Skin epidermis (tissue), 12 donors: ENCODE results near the gene VGLL3.
"Not testable (repeated sequence)": the region's sequence is repeated elsewhere in the genome, so short reads cannot be mapped to it uniquely, and the experiment has no call there.

Experiments used
- H3K27ac ChIP-seq, 21 experiments: fragments of 200-600 bp; sonication (generic) in 11 of 21; one replicate each; pipeline ENCODE4 v1.5.0; 2020; ENCODE audit warnings: mild to moderate bottlenecking in 3 of 21, inconsistent platforms in 2 of 21, moderate library complexity in 2 of 21
- H3K4me3 ChIP-seq, 7 experiments: fragments of 200-600 bp; sonication (generic) in 2 of 7; one replicate each; pipeline ENCODE4 v1.5.0; 2020; ENCODE audit warnings: inconsistent platforms in 2 of 7, mild to moderate bottlenecking in 2 of 7, moderate library complexity in 1 of 7

VGLL3 gene

GRCh38 chr3:86991482-86991815 lies 500 bp upstream of the VGLL3 start:
- H3K4me3 ChIP-seq: peak overlapping the region; percentile 33 to 75 (median 46)
- peak overlapping the region in 19 of 21 experiments; percentile 29 to 93 (median 80) for H3K27ac ChIP-seq

DNA sequence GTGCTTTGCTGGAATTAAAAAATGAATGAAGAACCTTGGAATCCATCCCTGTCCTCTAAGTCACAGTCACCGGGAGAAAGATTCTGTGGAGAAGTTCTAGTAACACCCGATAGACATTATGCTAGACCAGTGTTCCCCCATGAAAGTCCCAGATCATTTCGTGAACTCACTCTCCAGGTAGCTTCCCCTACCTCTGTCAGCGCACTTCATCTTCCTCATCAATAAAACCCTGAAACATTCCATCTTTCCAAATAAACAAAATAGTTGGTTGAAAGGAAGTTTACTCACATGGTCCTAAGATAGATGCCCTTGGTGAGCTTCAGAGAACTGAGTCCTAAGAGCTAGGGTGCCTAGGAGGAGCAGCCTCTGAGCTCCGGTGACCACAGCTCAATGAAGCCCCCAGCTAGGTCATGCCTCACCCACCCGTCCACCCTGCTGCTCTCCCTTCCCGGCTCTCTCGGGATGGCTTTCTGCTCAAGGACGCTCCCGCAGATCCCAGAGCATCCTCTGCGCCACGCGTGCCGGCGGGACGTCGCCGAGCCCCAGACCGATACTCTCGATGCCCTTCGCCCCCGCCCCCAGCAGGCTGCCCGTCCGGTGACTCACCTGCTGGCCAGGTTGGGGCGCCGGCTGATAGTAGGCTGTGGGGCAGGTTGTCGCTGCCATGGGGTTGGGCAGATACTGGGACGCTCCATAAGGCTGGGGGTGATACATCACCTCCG lies 776 bp downstream of the VGLL3 start:
- peak overlapping the region in 20 of 21 experiments; percentile 29 to 93 (median 81) for H3K27ac ChIP-seq
- peak overlapping the region; percentile 33 to 75 (median 46) for H3K4me3 ChIP-seq

GRCh38 chr3:86989611-86990010 lies 1.3 kb downstream of the VGLL3 start:
- peak overlapping the region in 20 of 21 experiments; percentile 29 to 93 (median 81) for H3K27ac ChIP-seq

DNA sequence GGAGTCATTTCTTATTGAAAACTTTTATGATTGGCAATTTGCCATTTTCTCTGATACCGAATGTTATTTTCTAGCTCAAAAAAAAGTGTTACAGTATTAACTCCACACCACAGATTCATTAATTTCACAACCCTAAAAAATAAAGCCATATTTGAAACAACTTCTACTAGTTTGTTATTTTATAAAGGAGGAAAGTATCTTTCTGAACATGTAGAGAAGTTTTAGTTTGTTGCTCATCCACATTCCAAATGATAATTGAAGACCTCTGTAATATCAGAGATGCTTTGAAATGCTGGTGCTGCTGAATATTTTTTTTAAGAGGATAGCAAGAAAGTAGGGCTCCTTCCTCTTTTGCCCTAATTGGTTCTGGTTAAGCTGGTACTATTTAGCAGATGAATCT lies 1.9 kb downstream of the VGLL3 start:
- Histone ChIP-seq H3K4me3 (peak overlapping the region in 6 of 7 experiments; percentile 33 to 75 (median 50)), H3K27ac (peak overlapping the region in 17 of 21 experiments; percentile 16 to 93 (median 82))

More at GRCh38 chr3:86989611-86990010, 1.3 kb downstream of the VGLL3 start:
- peak overlapping the region; percentile 33 to 75 (median 46) for H3K4me3 ChIP-seq

DNA sequence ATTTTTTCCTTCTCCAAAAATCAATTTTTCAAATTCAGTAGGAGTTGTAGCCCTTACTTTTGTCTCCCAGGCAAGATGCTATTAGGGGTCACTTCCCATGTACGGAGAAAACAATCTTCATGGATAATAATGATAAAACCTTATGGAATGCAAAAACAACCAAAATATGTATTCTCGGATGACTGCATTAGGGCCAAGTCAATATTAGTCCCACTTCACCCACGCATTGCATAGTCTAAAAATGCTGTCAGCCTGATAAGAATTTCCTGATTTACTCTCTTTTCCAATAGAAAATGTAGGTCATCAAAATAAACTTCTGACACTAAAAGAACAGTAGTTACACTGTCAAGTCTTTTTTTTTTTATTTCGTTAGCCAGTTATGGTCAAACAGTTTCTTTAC lies 2.7 kb downstream of the VGLL3 start:
- Histone ChIP-seq H3K27ac (peak overlapping the region in 3 of 21 experiments; percentile 41 to 93 (median 55)), H3K4me3 (peak overlapping the region in 1 of 7 experiments; percentile 75)

GRCh38 chr3:86987421-86987715 lies 3.6 kb downstream of the VGLL3 start:
- H3K4me3 ChIP-seq: peak overlapping the region in 1 of 7 experiments; percentile 75
- peak overlapping the region in 8 of 21 experiments; percentile 4 to 93 (median 44) for H3K27ac ChIP-seq

DNA sequence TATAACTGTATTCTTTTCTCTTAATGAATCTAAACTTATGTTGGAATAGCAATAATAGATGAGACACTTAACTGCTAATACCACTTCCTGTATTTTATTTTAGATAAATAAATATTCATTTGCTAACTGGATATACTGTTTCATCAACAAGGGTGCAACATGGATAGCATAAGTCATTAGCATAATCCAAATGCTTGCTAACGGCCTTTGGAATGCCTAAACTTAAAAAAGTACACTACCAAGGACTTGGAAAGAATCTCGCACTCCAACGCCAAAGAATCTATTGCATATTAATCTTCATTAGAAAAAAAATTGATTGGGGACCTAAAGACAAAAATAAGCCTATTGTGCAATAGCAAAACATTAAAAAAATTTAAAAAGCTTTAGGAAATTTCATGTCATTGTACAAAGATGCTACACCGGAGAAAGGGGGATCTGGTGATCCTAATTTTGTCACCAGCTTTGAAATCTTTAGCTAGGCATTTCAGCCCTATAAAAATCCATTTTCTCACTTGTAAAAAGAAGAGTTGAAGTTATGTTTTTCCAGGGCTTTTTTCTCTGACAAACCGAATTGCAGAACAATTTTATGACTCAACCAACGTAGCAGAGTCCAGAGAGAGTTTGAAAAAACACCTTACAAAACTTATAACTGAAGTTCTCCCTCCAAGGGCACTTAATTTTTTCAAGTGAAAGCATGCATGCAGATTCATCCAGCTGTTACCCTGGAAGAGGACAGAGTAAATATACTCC lies 4.1 kb downstream of the VGLL3 start:
- Histone ChIP-seq H3K27ac (peak overlapping the region in 6 of 21 experiments; percentile 29 to 93 (median 44)), H3K4me3 (peak overlapping the region in 1 of 7 experiments; percentile 75)

- Histone ChIP-seq H3K4me3 (no peak overlapping the region), H3K27ac (peak overlapping the region in 8 of 21 experiments; percentile 22 to 93 (median 43))
Measured at GRCh38 chr3:86985181-86985826, 5.6 kb downstream of the VGLL3 start.

- peak overlapping the region in 5 of 21 experiments; percentile 23 to 93 (median 43) for H3K27ac ChIP-seq
- H3K4me3 ChIP-seq: no peak overlapping the region
Measured at GRCh38 chr3:86984271-86984670, 6.7 kb downstream of the VGLL3 start.

- H3K4me3 ChIP-seq: no peak overlapping the region
Measured at GRCh38 chr3:86982883-86983282, 8.1 kb downstream of the VGLL3 start.

GRCh38 chr3:86978111-86978551 lies 12.8 kb downstream of the VGLL3 start:
- peak overlapping the region in 5 of 21 experiments; percentile 27 to 56 (median 42) for H3K27ac ChIP-seq

More at GRCh38 chr3:86982883-86983282, 8.1 kb downstream of the VGLL3 start:
- peak overlapping the region in 6 of 21 experiments; percentile 21 to 93 (median 46) for H3K27ac ChIP-seq

DNA sequence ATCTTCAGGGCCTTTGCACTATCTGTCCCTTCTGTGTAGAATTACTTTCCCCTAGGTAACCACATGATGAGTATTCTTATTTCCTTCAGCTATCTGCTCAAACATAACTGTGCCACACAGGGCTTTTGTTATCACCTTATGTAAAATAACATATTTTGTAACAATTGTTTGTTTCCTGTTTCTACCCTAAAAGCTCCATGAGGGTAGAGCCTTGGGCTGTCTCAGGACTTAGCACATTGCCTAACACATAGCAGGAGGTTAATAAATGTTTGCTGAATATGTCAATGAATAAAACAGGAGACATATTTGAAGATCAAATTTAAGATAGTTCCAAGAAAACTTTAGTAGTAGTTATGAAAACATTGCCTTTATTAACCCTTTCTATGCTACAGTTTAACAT lies 14.7 kb downstream of the VGLL3 start:
- H3K27ac ChIP-seq: no peak overlapping the region
- no peak overlapping the region for H3K4me3 ChIP-seq

More at GRCh38 chr3:86978111-86978551, 12.8 kb downstream of the VGLL3 start:
- H3K4me3 ChIP-seq: no peak overlapping the region

DNA sequence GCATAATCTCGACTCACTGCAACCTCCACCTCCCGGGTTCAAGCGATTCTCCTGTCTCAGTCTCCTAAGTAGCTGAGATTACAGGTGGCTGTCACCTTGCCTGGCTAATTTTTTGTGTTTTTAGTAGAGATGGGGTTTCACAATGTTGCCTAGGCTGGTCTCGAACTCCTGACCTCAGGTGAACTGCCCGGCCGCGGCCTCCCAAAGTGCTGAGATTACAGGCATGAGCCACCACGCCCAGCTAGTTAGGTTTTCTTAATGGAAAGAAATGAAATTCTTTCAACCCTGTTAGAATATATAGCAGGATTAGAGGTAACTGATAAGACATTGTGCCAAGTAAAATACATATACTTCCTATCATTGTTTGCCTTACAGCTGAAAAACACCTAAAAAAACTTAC lies 16.8 kb downstream of the VGLL3 start:
- H3K4me3 ChIP-seq: not testable (repeated sequence)
- peak overlapping the region in 3 of 21 experiments; percentile 4 to 16 (median 5) for H3K27ac ChIP-seq

DNA sequence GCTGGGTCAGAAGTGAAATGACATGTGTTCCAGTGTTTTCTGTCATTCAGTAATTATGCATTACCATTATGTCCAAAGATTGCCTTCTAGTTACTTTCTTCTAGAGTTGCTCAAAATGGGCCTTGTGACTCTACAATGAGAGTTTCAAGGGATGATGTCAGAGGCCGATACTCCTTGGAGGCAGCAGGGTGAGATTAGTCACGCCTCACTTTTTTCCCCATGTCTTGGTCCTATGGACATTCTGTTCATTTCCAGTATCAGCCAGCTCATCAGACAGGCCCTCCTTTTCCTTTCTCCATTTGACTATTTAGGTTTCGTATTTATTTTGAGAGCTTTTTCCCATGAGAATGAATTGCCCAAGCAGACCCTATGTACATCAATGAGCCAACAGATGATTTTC lies 17.5 kb downstream of the VGLL3 start:
- Histone ChIP-seq H3K4me3 (no peak overlapping the region), H3K27ac (peak overlapping the region in 2 of 21 experiments; percentile 5 to 22)

GRCh38 chr3:86969500-86970189 lies 21.3 kb downstream of the VGLL3 start:
- H3K4me3 ChIP-seq: no peak overlapping the region
- peak overlapping the region in 1 of 21 experiments; percentile 43 for H3K27ac ChIP-seq

GRCh38 chr3:86968244-86968932 lies 22.6 kb downstream of the VGLL3 start:
- no peak overlapping the region for H3K4me3 ChIP-seq

DNA sequence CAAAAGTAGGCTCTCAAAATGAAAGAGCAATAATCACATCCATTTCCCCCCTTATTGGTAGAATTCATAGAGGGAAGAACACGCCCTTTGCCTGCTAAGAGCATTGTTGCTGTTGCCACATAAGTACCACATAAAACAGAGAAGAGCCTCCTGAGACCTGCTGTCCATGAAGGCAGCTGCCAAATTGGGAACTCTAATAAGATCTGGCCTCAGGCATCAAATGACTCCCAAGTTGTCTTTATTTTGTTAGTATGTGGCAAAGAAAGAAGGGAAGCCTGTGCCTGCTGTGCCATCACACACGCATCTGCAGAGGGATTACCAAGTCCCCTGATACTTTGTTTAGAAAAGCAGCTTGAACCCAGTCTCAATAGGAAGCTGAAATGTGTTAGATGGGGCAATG lies 23.9 kb downstream of the VGLL3 start:
- Histone ChIP-seq H3K4me3 (no peak overlapping the region), H3K27ac (no peak overlapping the region)

More at GRCh38 chr3:86968244-86968932, 22.6 kb downstream of the VGLL3 start:
- H3K27ac ChIP-seq: peak overlapping the region in 1 of 21 experiments; percentile 38

GRCh38 chr3:86965166-86965565 lies 25.8 kb downstream of the VGLL3 start:
- Histone ChIP-seq H3K4me3 (no peak overlapping the region), H3K27ac (no peak overlapping the region)

DNA sequence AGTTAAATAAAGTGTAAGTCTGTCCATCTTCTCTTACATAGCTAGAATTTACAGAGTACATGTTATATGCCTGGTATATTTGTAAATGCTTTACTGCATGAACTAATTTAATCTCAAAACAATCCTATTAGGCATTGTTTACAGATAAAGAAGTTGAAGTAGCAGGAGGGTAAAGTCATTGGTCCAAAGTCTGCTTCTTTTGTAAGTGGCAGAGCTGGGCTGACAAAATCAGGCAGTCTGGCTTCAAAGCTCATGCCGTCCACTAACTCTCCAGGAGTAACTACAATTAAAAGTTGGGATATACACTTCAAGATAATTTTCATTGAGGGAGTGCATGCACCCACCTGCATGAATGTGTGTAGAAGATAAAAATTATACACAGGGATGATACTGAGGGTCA lies 27.3 kb downstream of the VGLL3 start:
- H3K4me3 ChIP-seq: no peak overlapping the region
- no peak overlapping the region for H3K27ac ChIP-seq
